CD4-positive, alpha-beta T cell treated with Interleukin-15 for 1 hour (primary cell): ENCODE measurements around the gene ATP2B1.
"Not testable (repeated sequence)": the region's sequence is repeated elsewhere in the genome, so short reads cannot be mapped to it uniquely, and the experiment has no call there.

Source experiments
- DNase-seq: peaks from one replicate; pipeline ENCODE4 v3.0.0-alpha.2; 2020

The ATP2B1 gene

DNA sequence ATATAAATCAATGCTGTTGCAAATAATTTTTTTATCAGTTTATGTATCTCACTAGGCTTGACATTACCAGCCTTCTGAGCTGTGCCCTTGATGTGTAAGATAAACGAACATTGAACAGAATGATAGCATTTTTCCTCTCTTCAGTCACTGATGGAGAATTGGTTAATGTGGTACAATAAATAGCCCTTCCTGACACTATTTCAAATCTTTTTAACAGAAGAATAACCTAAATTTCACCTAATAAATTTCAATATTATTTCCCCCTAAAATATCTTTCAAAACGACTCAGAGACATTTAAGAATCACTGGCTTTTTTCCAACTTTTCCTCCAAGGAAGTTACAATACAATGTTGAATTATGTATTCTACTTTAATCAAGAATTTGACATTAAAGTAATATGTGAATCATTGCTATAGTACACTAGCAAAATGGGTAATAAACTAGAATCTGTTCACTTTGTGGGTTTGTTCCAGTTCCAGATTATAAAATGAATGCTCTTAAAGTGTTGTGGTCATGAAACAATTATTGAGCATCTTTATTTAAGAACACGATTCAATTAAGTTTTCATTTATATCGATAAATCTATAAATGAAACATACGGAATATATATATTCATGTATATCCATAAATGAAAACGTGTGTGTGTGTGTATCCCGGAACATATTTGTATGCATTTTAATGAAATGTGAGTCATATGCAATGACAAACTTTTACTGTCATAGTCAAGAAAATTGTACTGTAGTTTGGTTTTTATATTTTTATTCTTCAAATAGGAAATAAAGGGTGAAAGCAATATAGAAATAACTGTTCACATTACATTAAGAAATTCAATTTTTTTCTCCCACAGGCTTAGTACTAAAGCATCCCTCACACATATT lies 2.5 kb upstream of the ATP2B1 start:
- DNase-seq = no peak

DNA sequence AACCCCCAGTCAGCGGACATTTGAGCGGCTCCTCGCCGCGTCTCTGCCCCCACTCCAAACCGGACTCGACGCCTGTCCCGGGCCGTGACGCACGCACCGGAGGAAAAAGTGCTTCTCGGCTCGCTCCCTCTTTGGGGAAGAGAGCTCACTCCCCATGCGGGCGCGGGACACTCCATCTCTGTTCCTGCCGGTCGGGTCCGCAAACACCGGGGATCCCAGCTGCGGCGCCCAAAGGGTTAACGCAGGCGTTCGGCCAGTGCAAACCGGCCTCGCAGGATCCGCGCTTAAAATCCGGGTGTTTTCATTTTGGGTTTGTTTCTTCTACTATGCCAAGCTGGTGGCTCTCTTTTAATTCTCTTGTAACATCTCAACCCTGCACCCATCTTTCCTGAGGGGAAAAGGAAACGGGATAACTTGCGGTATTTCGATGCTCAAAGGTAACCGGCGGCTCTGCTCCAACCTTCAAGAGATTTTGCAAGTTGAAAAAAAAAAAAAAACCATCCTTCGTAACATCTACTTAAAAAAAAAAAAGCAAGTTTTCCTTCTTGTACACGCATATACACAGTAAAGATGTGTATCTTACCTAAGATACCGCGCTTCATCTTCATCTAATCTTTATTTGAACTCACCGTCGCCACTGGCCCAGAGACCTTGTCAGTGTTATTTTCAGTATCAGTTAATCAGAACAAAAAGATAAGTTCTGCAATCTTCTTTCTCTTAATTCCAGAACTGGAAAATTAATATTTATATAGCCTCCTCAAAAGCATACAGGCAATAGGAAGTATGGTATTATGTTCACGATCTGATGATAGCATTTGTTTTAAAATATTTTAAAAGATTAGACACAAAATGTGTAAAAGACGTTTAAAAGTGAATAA lies 1.6 kb upstream of the ATP2B1 start:
- no peak for DNase-seq

DNA sequence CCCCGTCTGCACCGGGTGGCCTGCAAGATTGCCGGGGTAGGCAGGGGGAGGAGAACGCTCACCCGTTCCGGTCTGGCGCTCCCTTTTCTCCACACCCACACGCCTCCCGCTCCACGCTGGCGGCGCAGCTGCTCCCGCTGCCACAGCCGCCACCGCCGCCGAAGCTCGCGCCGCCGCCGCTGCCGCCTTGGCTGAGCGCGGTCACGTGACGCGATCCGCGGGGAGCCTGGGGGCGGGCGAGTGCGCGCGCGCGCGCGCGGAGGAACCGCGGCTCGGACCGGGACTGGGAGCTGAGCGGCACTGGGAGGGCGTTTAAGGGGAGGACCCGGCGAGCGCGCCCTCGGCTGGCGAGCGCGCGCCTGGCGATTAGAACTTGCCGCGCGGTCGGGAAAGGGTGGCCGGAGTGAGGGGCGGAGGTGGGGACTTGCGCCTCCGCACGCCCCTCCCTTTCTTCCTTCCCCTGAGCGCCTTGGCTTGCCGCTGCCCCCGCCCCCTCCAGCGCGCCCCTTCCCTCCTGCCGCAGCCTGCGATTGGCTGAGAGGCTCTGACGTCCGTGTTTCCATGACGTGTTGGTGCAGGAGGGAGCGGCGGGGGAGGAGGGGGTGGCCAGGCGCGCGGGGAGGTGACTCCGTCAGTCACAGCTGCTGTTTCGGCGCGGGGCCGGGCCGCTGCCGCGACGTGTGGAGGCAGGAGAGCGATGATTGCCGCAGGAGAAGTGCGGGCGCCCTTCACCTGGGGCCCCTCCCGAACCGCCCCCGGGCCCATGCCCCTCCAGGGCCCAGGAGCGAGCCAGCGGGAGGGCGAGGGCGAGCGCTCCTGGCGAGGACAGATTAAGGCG lies 738 bp upstream of the ATP2B1 start:
- DNase-seq = peak; percentile 99

DNA sequence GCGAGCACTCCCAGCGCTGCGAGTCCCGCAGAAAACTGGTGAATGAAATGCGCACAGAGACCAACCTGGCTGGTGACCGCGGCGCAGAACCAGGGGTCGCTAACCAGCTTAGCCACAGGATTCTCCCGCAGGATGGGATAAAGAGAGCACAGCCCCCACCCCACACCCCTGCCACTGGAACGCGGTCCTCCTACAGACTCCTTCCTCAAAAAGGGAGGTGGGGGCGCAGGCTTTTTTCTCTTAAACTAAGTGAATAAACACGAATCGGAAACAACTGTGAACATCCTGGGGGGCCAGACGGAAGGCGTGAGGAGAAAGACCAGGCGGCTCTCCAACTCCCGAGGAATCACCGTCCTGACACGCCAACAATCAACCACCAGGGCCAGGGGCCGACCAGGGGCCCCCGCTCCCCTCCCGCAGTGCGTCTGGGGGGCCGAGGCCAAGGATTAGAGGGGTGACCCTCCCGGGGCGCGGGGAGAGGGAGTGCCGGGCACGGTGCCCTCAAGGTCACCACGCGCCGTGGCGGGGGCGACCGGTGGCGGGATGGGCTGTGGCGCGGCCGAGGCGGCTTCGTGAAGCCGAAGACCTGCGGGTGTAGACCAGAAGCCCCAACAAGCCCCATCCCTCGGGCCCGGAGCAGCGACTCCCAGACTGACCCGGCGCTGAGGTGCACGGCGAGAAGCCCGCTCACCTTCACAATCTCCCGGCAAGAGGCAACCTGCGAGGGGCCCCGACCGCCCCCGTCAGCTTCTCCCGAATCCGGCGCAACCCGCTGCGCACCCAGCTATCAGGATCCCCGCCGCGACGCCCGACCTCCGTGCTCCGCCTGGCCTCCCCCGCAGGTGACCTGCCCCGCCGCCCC lies 704 bp downstream of the ATP2B1 start:
- peak; percentile 48 for DNase-seq

DNA sequence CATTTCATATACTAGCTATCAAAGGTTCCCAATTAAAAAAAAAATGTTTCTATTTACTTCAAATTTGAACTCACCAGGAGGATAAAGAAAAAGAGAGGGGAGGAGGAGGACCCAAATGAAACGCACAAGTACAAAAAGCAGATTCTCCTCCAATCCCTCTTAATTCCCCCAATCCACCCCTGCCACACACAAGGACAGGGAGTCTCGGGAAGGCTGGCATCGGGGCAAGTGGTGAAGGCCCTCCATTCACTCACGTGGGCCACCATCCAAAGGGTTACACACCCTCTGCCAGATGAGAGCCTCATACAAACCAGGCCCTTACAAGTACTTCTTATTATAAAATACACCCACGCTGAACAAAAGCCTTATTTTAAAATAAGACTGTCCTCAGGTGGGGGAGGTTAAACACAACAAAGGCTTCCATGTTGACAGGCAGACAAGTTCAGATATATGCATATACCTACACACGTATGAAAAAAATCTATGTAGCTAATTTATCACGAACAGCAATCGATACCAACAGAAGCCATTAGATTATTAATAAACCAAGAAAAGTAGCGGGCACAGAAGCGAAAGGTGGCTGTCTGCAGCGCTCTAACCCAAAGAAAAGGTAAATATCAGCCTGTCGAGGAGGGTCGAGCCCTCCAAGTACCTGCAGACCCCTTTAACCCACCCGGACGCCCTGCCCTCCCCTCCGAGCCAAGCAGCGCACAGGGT lies 1.5 kb downstream of the ATP2B1 start:
- peak; percentile 26 for DNase-seq

DNA sequence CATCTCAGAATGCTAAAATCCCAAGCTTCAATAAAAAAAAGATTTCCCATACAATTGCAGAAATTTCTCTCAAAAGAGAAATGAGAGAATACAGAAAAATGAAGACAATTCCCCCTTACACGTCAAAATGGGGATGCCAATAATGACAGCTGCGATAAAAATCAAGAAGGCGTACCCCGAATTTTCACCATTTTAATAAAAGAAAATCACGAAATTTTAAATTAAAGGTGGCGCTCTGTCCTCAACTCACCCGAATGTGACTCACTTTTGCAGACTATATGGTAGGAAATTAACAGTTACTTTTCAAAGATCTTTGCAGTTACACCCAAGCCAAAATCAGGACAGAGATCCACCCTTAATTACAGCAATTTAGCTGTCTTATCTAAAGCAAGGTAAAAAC lies 2.1 kb downstream of the ATP2B1 start:
- no peak for DNase-seq

DNA sequence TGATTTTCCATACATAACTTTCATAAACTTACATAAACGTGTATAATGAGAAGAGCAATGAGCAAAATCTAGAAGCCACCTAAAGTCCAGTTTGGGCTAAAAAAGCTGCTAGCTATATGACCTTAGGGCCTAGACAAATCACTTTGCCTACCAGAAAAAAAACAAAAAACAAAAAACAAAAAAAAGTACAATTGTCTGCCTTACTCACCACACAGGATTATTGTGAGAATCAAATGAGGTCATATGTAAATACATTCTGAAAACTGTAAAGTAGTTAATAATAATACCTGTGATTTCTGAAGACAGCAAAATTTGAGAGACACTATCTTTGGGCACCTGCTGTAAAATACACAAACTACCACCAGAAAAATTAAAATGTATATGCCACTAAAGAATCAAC lies 4.2 kb downstream of the ATP2B1 start:
- no peak for DNase-seq

DNA sequence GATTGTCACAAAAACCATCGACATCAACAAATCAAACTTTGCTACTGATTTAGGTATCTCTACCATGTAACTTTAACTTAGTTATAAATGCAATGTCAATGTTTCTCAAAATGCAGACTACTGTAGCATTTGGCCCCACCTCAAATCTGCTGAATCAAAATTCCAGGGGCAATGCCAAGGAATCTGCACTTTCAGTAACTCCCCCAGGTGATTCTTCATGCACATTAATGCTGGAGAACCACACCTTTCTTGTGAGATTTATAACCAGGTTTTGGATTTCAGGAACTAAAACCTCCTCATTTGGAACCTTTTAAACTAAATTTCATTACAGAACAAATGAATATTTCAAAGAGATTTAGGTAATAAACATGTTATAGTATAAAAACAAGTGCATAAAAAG lies 4.9 kb downstream of the ATP2B1 start:
- no peak for DNase-seq

DNA sequence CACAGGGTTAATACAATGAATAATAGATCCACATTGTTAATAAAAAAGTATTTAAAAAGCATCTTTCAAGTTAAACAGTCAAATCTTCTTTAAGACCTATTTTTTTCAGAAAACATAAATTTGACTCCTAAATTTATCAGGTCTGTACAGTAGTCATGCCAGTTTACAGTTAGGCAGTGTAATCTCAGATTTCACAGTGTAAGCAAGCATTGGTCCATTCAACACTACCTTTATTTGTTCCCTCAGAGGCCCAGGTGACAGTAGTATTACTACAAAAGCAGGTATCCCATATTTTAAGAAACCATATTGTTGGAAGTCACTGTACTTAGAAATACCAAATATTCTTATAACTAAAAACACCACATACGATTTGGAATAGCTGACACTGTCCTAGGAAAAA lies 6.1 kb downstream of the ATP2B1 start:
- no peak for DNase-seq

DNA sequence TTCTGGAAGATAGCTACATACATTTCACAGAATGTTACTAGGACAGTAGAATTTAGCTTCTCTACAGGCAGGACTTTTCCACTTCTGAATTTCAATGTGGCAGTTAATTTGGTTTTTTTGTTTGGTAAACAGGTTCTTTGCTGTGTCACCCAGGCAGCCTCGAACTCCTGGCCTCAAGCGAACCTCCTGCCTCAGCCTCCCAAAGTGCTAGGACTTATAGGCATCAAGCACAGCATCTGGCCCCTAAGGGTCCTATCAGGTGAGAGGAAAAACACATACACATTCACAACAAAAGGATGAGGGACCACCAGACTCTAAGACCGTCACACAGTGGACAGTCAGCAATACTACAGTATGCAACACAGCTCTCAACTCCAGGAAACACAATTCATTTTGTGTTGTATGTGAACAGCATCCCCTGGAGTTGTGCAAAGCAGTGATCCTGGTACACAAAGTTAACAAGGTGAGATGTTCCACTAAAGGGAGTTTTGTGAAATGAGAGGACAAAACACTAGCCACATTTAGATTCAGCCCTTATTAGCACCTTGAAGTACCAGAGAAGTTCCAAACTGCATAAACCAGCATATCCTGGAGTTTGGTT lies 6.9 kb downstream of the ATP2B1 start:
- no peak for DNase-seq

DNA sequence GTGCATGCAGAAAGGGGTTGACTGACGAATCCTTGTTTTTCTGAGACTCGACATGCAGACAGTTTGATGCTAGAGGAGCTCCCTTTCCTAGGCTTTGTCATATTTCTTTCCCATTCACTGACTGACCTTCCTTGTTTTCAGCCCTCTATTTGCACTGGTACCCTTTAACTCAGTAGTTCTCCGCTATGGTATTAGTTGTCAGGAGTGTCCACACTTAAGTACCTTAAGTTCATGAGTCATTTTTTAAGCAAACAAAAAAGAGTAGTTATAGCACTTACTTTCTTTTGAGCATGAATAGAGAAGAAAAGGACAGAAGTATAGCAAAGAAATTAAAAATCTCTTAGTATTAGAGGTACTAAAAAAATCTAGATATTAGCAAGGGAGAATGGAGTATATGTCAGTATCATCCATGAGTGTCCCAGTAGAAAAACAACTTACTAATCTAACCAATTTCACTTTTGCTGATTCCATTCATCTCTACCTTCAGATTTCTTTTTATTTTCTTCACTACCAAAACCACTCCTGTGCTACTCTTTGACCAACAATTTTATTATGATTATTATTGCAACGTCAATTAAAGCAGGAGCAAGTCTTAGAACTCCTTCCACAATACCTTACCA lies 8.3 kb downstream of the ATP2B1 start:
- DNase-seq = no peak

DNA sequence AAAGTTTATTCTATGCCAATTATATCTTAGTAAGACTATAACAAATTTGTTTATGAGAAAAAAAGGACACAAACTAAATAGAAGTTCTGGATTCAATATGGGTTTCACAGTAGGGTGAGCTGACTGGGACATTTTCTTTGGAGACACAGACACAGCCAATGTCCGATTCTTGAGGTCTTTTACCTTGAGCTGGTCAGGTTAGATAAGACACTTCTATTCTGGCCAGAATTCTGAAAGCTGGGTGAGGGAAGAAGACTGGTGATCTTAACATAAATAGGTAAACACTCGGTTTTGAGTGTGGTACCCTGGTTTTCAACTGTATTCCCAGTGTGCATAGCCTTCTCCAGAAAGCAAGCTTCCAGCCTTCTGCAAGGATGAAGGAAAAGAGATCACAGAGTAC lies 10.0 kb downstream of the ATP2B1 start:
- no peak for DNase-seq

DNA sequence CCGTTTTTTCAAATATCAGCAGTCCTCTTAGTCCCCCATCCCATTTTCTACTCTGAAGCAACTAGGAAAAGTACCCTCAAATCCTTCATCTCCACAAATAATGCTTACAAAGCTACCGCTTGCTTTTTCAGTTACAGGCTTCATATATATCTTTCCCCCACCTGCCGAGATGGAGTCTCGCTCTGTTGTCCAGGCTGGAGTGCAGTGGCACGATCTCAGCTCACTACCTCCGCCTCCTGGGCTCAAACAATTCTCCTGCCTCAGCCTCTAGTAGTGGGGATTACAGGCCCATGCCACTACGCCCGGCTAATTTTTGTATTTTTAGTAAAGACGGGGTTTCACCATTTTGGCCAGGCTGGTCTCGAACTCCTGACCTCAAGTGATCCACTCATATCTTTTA lies 10.9 kb downstream of the ATP2B1 start:
- DNase-seq = not testable (repeated sequence)

DNA sequence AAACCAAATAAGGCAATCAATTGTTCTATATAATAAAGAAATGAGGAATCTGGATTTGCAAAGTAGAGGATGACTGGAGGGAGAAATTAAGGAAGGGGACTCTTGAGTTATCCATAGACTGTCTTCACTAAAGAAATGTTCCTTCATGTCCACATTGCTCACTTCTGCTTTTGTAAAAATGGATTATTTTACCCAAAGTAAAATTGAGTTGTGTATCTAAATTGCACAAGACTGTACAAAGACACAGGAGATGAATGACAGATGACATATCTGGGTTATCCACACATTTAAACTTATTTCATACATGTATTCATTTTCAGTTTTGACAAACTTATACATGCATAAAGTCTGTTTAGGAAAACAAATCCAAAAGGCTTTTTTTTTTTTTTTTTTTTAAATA lies 11.3 kb downstream of the ATP2B1 start:
- no peak for DNase-seq

DNA sequence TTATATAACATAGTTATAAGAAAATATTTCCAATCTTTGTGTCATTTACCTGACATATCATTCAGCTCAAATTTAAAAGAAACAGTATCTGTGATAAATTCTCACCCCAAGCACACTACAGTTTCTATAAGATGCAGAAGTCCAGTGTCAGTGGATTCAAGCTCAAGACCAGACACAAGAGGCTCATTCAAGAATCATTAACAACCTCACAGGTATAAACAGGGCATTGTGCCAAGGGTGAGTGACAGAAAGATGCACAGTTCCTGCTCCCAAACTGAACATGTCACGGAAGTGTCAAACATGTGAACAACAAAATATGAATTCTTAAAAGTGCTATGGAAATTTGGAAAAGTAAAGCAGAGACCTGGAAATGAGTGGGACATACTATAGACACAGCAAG lies 12.8 kb downstream of the ATP2B1 start:
- no peak for DNase-seq

DNA sequence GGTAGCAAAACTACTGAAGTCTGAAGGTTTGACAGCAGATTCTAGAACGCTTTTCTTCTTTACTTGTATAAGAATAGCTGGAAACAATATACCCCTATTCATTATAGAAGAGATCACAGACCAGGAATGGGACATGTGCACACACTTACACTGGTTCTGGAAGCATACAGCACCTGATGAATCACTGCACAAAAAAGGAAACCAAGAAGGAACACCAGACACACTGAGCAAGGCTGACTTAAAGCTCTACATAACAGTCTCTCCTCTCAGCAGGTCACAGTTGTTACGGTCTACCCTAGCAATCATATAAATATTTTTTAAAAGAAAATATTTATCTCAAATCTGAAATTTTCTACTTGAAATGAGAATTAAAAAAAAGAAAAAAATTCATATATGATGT lies 13.5 kb downstream of the ATP2B1 start:
- no peak for DNase-seq

DNA sequence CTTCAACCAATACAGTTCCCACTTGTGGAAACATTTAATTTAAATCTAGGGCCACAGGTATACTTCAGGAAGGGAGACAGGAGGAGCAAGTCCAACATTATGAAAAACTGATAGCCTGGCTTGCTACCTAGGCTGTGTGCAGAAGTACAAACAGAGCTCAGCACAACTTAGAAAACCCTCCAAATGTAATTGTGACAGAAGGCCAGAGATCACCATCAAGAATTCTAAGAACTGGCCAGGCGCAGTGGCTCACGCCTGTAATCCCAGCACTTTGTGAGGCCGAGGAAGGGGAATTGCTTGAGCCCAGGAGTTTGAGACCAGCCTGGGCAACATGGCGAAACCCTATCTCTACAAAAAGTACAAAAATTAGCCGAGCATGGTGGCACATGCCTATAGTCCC lies 14.1 kb downstream of the ATP2B1 start:
- no peak for DNase-seq

DNA sequence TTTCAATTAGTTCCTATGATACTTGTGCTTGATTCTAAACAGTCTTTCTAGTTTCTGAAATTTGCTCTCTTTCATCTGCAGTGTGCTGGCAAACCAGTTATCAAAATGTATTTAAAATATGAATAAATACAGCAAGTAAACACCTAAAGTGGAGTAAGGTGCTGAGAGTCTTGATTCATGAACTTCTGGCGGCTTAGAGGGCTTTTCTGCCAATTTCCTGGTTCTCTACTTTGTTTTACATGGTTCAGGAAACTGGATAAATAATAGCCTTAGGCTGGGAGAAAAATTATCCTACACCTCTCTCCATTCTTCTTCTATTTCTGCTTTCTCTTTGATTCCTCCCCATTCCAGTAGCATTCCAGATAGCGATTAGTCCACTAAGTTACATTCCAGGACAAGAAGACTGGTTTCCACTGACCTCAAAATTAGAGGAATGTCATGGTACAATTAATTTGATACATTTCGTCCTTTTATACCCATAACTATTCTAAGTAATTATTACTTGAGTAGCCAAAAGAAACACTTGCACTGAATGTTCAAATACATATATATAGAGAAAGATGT lies 14.9 kb downstream of the ATP2B1 start:
- DNase-seq = no peak

DNA sequence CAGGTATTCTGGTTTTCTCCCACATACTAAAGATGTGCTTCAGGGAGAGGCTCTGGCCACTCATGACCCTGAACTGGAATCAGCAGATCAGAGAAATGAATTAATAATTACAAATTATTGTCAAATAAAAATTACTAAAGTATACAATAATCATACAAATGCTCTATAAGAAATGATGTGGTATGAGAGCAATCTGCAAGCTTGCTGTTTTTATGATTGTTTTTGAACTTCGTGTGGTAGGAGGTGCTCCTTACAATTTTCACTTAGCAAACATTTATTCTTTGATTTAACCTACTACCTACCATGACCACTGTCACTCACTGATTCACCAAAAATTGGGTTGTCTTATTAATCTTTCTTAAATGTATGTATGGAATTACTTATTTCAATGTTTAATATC lies 16.2 kb downstream of the ATP2B1 start:
- no peak for DNase-seq

DNA sequence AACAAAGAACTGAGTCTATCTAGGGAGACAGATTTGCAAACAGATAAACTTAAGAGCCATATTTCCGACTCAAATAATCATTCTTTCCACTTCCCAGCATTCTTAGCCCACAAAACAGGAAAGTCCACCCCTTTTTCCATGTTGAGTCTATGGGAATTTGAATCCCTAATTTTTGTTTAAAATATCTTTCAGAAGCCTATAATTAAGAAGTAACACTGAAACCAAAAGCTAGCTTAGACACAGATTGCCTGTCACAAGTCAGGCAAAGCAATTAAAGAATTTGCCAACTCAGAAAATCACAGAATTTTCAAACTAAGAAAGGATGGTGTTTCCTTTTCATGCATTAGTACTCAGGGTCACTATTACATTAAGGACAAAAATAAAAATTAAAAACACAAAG lies 17.0 kb downstream of the ATP2B1 start:
- DNase-seq = no peak
